ENCODE data around the gene PEX11A. TPM values are rescaled to one million over a fixed set of nuclear protein-coding genes. Genes with fewer than 3 reads are reported as not detected.

PEX11A gene
- total and polyA plus RNA-seq, 2 of the 8 experiments (the other 6 are each of a cell fraction or from before 2014, with no cell fraction given), result 2.9 to 3.0 TPM

GRCh38 chr15:89649013-89649625 is 41.4 kb downstream of the PEX11A start (continued):
- TF ChIP-seq PHF8 (conservative IDR thresholded peaks at IDR 0.05; ENCODE audit: low read depth, low read length) (no peak), JUND (IDR thresholded peaks at IDR 0.05; ENCODE audit: low read length) (no peak), TAF1 (IDR thresholded peaks at IDR 0.05; ENCODE audit: low read depth, low read length) (no peak)
